Nephron progenitor cell (in vitro differentiated cells): Measurements from ENCODE around the gene PRKD3.
A peak's percentile ranks its signal among the peaks of the same experiment; 100 is the strongest.

Experiments
- DNase-seq: peaks from one replicate; pipeline ENCODE4 v3.0.0; 2021
- H3K27ac Mint-ChIP-seq: 2 replicates; pipeline ENCODE4 v1.8.0; 2021; ENCODE audit warnings: mild to moderate bottlenecking, moderate library complexity, mixed read lengths
- H3K27me3 Mint-ChIP-seq: 2 replicates; pipeline ENCODE4 v1.8.0; 2021; ENCODE audit warnings: mild to moderate bottlenecking, low read depth, mixed read lengths; ENCODE audit not compliant: poor library complexity
- H3K36me3 Mint-ChIP-seq: 2 replicates; pipeline ENCODE4 v1.8.0; 2021; ENCODE audit warnings: low read depth, mixed read lengths
- H3K4me1 Mint-ChIP-seq: 2 replicates; pipeline ENCODE4 v1.8.0; 2021; ENCODE audit warnings: mixed read lengths
- H3K4me3 Mint-ChIP-seq: 2 replicates; pipeline ENCODE4 v1.8.0; 2021; ENCODE audit warnings: mild to moderate bottlenecking, moderate library complexity, mixed read lengths
- H3K9me3 Mint-ChIP-seq: 2 replicates; pipeline ENCODE4 v1.8.0; 2021; ENCODE audit warnings: mild to moderate bottlenecking, moderate library complexity, mixed read lengths
- TF ChIP-seq, protein P1 (sequence below): fragments of 200-600 bp; sonication (generic); IDR thresholded peaks from 2 replicates; pipeline ENCODE4 v1.5.0; 2021; ENCODE audit warnings: antibody characterized with exemption

PRKD3 gene

DNA sequence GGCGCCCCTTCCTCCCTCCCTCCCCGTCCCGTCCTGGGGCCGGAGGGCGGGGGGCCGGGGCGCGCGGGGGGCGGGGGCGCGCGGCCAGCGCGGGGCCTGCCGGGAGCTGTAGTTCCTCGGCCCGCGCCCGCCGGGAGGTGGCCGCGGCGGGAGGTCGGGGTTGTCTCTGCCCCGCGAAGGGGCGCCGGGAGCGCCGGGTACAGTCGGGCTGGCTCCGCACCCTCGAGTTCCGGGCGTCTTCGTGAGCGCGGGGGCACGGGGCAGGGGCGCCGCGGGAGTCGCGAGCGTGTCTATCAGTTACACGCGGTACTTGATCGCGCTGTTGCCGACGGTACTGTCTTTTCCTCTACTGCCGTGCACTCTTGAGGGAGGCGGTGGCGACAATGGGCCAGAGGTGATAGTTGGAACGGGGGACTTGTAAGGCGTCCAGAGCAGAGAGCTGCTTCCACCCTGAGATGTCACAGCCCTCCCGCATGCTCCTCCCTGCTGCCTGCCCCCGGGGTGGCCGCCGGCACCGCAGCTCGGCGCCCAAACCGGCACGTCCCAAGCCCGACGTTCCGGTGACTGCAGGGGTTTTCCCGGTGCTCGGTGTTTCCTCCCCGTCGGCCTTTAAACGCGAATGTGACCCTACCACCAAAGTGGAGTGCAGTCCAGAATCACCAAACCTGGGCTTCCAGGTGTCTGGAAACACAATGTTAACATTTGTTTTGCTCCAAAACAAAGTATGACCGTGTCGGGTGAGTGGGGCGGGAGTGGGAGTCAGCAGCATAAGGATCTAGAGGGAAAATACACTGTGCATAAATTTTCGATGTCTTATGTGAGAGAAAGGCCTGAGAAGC is at the start of gene PRKD3:
Gene PRKD3 (minus strand): TSS at position 48 of the 839 bp plus-strand sequence. CDS start 8,309 bp downstream, outside the sequence.
- peaks cover 6% of the 10 kb centered on the region for H3K36me3 Mint-ChIP-seq
- H3K4me3 Mint-ChIP-seq: peak within 1 kb of the TSS; percentile 95
- DNase-seq: peak; percentile 85
- no peaks in the 10 kb centered on the region for H3K9me3 Mint-ChIP-seq
- TF ChIP-seq, protein P1, sequence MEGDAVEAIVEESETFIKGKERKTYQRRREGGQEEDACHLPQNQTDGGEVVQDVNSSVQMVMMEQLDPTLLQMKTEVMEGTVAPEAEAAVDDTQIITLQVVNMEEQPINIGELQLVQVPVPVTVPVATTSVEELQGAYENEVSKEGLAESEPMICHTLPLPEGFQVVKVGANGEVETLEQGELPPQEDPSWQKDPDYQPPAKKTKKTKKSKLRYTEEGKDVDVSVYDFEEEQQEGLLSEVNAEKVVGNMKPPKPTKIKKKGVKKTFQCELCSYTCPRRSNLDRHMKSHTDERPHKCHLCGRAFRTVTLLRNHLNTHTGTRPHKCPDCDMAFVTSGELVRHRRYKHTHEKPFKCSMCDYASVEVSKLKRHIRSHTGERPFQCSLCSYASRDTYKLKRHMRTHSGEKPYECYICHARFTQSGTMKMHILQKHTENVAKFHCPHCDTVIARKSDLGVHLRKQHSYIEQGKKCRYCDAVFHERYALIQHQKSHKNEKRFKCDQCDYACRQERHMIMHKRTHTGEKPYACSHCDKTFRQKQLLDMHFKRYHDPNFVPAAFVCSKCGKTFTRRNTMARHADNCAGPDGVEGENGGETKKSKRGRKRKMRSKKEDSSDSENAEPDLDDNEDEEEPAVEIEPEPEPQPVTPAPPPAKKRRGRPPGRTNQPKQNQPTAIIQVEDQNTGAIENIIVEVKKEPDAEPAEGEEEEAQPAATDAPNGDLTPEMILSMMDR: no peak
- peaks cover 36% of the 10 kb centered on the region for H3K27me3 Mint-ChIP-seq
- peak within 1 kb of the TSS; percentile 97 for H3K27ac Mint-ChIP-seq
- peaks cover 33% of the 10 kb centered on the region for H3K4me1 Mint-ChIP-seq

DNA sequence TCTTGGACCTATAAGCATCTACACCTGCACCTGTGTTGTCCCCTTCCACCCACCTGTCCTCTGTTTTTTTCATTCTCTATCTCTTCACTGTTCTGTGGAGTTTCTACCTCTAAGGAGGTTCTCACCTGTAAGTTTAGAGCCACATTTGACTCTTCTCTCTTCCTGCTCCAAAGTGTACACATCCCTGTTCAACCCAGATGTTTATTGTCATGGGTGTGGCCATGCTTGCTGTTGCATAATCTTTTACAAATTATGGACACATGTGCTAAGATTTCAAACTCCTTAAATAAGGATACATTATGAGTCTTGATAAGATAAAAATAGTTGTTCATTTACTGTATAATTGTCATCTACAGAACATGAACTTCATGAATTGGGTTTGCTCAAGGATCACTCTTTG is 47.4 kb upstream of the PRKD3 start:
- no peaks in the 10 kb centered on the region for H3K36me3 Mint-ChIP-seq
- peaks cover 3% of the 10 kb centered on the region for H3K27me3 Mint-ChIP-seq
- H3K4me3 Mint-ChIP-seq: no peak overlapping the region
- H3K27ac Mint-ChIP-seq: no peak overlapping the region
- peaks cover 12% of the 10 kb centered on the region for H3K4me1 Mint-ChIP-seq
- DNase-seq: no peak
- no peaks in the 10 kb centered on the region for H3K9me3 Mint-ChIP-seq
- TF ChIP-seq, protein P1: no peak

DNA sequence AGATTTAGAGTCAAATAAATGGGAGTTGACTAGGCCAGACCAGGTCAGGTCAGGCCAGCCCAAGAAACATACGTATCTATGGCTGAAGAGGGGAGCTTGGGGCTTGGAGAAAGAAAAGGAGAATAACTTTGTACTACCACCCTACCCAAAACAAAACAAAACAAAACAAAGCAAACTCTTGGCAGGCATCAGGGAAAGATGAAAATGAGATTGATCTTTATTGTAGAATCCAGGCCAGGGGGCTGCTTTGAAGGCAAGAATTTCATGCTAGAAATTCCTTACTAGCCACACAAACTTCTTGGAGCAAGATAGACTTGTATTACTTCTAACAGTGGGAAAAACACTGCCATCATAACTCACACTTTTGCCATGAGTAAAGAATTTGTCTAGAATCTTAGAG is 46.0 kb upstream of the PRKD3 start:
- Mint-ChIP-seq H3K4me3 (no peak overlapping the region), H3K27ac (no peak overlapping the region), H3K27me3 (peaks cover 3% of the 10 kb centered on the region), H3K36me3 (no peaks in the 10 kb centered on the region), H3K4me1 (no peaks in the 10 kb centered on the region), H3K9me3 (no peaks in the 10 kb centered on the region)
- TF ChIP-seq, protein P1: no peak
- no peak for DNase-seq

DNA sequence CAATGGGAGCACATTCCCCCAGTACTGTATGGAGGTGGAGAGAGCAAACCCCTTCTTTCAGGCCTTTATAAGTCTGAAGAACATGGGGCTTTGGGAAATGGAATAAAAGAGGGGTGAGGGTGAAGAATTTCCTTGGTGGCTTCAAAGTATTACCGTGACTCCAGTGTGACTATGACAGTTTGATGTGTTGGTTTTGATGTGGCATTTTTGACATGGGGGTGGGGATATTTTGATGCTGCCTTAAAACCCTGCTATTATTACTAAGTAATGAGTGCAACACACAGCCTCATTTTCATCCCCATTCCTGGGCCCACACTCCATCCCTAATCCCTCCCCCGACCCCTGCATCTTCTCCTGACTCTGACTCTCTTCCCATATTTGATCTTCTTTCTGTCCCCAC is 43.4 kb upstream of the PRKD3 start:
- no peaks in the 10 kb centered on the region for H3K36me3 Mint-ChIP-seq
- peaks cover 3% of the 10 kb centered on the region for H3K27me3 Mint-ChIP-seq
- H3K27ac Mint-ChIP-seq: peak overlapping the region; percentile 30
- no peak for DNase-seq
- TF ChIP-seq, protein P1: no peak
- no peak overlapping the region for H3K4me3 Mint-ChIP-seq
- H3K4me1 Mint-ChIP-seq: no peaks in the 10 kb centered on the region
- H3K9me3 Mint-ChIP-seq: no peaks in the 10 kb centered on the region

DNA sequence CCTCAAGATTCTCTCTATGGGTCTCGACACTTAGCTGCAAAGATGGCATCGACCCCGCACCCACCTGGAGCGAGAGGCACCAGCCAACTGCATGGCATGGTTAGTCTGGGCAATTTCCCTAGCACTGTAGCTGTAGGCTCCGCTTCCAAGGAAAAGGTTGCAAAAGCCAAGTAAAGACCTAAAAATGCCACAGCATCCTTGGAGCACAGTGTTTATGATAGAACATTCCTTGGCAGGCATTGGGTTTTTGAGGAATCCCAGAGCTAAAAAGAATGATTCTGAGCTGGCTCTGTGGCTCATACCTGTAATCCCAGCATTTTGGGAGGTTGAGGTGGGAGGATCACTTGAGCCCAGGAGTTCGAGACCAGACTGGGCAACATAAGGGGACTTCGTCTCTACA is 42.7 kb upstream of the PRKD3 start:
- no peak for DNase-seq
- no peak overlapping the region for H3K4me3 Mint-ChIP-seq
- H3K27ac Mint-ChIP-seq: no peak overlapping the region

More for the DNA sequence above, 42.7 kb upstream of the PRKD3 start:
- Mint-ChIP-seq H3K27me3 (no peaks in the 10 kb centered on the region), H3K36me3 (no peaks in the 10 kb centered on the region), H3K9me3 (no peaks in the 10 kb centered on the region), H3K4me1 (no peaks in the 10 kb centered on the region)
- TF ChIP-seq, protein P1: no peak
